Neural progenitor cell (in vitro differentiated cells): ENCODE results near the gene VTI1A.

ENCODE experiments used
- EZH2 ChIP-seq: fragments of 200-600 bp; sonication (generic); IDR thresholded peaks from 2 replicates; pipeline ENCODE4 v1.6.1; 2017; ENCODE audit warnings: antibody characterized with exemption, mild to moderate bottlenecking, moderate library complexity
- TF ChIP-seq, protein P1 (sequence below): fragments of 200-600 bp; sonication (generic); IDR thresholded peaks from 2 replicates; pipeline ENCODE4 v1.5.1; 2017; ENCODE audit warnings: antibody characterized with exemption, mild to moderate bottlenecking

DNA sequence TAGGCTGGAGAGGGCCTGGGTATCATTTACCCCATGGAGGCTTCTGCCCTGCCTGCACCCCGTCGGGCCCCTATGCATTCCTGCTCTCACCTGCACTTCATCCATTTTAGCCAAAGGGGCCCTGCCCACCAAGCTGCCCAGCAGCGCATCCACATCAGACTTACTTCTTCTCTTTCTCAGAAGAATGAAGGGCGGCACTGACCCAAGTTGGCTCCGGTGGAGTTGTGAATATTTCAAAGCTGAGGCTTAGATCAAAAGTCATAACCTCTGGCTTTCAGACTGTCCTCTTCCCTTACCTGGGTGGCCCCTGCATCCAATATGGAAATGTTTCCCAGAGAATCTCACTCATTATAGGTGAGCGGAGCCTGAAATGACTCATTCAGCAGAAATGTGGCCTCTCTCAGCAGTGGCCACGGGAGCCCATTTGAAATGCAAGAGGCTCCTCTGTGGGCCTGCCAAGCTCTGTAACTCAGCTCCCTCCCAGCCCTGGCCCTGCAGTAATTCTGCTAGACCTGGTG lies 385.4 kb downstream of the VTI1A start:
- TF ChIP-seq, protein P1, sequence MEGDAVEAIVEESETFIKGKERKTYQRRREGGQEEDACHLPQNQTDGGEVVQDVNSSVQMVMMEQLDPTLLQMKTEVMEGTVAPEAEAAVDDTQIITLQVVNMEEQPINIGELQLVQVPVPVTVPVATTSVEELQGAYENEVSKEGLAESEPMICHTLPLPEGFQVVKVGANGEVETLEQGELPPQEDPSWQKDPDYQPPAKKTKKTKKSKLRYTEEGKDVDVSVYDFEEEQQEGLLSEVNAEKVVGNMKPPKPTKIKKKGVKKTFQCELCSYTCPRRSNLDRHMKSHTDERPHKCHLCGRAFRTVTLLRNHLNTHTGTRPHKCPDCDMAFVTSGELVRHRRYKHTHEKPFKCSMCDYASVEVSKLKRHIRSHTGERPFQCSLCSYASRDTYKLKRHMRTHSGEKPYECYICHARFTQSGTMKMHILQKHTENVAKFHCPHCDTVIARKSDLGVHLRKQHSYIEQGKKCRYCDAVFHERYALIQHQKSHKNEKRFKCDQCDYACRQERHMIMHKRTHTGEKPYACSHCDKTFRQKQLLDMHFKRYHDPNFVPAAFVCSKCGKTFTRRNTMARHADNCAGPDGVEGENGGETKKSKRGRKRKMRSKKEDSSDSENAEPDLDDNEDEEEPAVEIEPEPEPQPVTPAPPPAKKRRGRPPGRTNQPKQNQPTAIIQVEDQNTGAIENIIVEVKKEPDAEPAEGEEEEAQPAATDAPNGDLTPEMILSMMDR: no peak
- no peak for TF ChIP-seq EZH2
